ENCODE measurements around the gene NIPAL1.

NIPAL1 gene

GRCh38 chr4:48028696-48029095 lies 12.1 kb downstream of the NIPAL1 start:
- no peak for DNase-seq

DNA sequence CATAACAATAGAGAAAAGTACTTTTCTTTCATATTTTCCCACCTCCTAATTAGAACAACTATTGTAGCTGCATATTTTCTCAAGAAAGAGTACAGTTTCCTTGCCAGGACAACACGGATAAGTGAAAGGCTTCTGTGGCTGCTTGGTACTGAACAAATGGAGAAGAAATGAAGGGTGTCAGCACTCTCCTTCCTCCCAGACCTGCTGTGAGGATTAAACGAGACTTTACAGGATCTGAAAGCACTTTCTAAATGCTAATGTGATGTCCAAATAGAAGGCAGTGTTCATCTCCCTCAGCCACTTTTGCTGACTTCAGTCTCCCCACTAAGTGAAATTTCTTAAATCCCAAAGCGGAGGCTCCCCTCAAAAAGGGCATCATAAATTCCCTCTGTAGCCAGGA lies 13.9 kb downstream of the NIPAL1 start:
- no peak for DNase-seq

- DNase-seq = no peak
Observed at GRCh38 chr4:48031802-48032525, 15.4 kb downstream of the NIPAL1 start.

DNA sequence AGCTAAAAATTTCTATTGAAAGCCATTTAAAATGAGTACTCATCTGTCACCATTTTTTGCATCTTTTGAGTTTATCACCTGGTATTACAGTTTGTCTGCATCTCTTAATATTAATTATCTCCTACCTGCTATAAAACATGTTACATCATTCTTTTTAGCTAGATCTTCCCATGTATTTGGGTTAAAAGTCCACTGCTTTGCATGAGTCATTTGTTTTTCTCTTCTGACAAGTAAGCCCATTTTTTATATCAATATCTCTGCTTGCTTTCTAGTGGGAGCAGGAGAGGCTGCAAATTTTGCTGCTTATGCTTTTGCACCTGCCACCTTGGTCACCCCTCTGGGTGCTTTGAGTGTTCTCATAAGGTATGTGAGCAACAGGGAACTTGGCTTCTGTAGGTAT lies 16.1 kb downstream of the NIPAL1 start:
- no peak for DNase-seq

GRCh38 chr4:48033412-48033811 lies 16.8 kb downstream of the NIPAL1 start:
- no peak for DNase-seq

DNA sequence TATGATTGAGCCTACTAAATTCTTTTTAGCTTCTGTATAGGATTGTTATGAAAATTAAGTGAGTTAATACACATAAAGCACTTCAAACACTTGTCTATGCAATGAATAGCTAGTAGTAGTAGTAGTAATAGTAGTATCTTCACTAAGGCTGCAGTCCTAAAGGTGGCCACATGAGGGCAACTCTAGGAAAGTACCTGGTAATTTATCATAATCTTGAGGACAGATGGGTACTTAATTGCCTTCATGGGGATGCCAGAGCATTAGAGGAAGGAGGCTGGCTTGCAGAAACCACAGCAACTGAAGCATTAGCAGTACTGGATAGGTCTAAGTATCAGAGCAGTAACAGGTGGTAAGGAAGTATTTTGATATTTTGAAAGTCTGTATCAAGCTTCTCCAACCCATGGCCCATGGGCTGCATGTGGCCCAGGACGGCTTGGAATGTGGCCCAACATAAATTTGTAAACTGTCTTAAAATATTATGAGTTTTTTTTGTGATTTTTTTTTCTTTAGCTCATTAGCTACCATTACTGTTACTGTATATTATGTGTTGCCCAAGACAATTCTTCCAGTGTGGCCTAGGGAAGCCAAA lies 17.3 kb downstream of the NIPAL1 start:
- DNase-seq = no peak

DNA sequence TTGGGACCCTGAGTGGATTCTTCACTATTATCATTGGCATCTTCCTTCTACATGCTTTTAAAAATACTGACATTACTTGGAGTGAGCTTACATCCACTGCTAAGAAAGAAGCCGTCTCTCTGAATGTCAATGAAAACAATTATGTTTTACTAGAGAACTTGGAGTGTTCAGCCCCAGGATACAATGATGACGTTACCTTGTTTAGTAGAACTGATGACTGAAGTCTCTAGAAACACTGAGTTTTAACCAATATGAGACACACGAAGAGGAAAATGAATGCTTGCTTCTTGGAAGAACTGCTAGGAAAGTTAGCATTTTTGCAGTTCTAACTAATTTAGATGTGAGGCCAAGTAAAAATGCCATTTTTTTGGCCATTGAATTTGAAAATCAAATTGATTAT lies 19.4 kb downstream of the NIPAL1 start:
- no peak for DNase-seq

GRCh38 chr4:48037117-48037462 lies 20.5 kb downstream of the NIPAL1 start:
- no peak for DNase-seq

DNA sequence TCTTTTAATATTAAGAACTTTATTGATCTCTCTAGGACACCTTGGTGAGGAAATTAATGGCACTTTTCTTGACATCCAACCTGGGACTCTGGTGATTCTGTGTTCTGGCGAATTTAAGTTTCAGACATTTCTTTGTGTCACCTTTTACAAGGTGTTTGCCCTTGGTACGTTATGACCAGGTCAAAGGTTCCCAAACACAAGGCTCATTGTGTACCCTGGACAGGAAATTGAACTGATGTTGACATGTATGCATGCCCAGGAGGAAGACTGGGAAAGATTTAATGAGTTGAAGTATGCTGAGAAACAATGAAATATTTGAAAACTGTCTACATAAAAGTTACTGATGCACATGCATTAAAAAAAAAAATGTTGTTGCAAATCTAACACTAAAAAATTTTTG lies 22.1 kb downstream of the NIPAL1 start:
- DNase-seq = no peak

- DNase-seq = no peak
Observed at GRCh38 chr4:48039561-48039960, 23.0 kb downstream of the NIPAL1 start.

GRCh38 chr4:48041535-48042137 lies 25.1 kb downstream of the NIPAL1 start:
- DNase-seq = no peak

GRCh38 chr4:48042979-48043461 lies 26.4 kb downstream of the NIPAL1 start:
- DNase-seq = no peak

DNA sequence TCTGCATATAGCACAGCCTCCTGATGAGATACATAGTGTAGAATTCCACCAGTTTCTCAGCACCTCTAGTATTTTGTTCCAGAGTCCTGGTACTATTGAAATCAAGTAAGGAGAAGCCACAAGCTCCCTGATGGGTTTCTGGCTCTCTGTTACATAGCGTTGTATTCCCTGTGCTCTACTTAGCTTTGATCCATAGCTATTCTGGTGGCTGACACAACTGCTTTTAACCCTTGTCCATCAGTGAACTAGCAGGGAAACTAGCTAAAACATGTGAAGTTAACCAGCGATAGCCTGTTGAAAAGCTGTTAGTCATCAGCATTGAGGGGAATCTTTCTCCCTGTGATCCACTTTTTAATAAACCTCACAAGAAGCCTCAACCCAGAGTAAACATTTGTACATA lies 26.9 kb downstream of the NIPAL1 start:
- no peak for DNase-seq

- no peak for DNase-seq
Observed at GRCh38 chr4:48044298-48044697, 27.7 kb downstream of the NIPAL1 start.

DNA sequence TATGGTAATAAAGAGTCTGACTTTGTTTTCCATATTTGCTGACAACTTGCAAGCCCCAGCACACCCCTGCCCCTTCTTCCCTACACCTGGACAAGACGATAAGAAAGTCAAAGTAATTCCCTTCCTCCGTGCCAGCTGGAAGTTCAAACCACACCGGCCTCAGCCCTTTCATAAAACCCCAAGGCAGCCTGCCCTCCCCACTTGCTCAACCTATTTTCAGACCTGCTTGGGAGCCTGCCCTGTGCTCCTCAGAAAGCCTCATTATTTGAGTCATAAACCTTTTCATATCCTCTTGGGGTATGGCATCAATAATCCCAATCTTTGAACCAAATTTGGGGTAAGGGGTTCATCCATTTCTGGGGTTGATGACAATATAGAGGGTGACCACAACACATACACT lies 29.5 kb downstream of the NIPAL1 start:
- DNase-seq = no peak

DNA sequence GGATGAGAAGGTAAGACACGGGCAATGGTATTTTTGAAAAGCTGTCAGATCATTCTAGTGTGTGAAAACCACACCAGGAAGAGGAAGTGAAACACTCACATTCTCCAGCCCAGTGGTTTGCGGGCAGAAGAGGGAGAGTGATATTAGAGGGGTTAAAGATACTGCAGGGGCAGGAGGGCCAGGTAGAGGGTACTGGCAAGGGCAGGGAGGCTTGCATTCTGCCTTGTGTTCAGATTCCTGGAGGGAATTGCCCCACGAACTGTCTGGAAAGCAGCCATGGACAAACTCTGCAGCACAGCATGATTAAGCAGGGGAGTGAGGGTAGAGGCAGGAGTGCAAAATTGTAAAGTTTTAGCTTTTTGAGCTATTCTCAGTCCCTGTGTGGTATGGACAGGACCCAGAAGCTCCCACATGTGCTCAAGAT lies 30.9 kb downstream of the NIPAL1 start:
- DNase-seq = no peak

- peak; percentile 51 for DNase-seq
Observed at GRCh38 chr4:48047896-48048295, 31.3 kb downstream of the NIPAL1 start.

DNA sequence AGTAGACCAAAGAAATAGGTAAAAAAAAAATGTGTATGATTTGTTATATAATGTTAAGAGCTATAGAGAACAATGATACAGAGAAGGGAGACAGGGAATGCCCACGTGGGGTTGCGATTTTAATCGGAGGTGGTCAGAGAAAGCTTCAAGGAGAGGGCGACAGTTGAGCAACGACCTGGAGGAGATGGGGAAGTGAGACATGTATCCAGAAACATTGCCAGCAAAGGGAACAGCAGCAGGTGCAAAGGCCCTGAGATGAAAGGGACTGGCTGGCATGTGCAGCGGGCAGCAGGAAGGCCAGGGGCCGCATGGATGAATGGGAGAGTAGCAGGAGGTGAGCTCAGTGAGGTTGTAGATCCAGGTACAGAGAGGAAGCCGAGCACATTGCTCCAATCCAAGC lies 32.9 kb downstream of the NIPAL1 start:
- DNase-seq = no peak

- DNase-seq = no peak
Observed at GRCh38 chr4:48051078-48051477, 34.5 kb downstream of the NIPAL1 start.

GRCh38 chr4:48058617-48059530 lies 42.3 kb downstream of the NIPAL1 start:
- DNase-seq = no peak

GRCh38 chr4:48064349-48064748 lies 47.8 kb downstream of the NIPAL1 start:
- DNase-seq = no peak

DNA sequence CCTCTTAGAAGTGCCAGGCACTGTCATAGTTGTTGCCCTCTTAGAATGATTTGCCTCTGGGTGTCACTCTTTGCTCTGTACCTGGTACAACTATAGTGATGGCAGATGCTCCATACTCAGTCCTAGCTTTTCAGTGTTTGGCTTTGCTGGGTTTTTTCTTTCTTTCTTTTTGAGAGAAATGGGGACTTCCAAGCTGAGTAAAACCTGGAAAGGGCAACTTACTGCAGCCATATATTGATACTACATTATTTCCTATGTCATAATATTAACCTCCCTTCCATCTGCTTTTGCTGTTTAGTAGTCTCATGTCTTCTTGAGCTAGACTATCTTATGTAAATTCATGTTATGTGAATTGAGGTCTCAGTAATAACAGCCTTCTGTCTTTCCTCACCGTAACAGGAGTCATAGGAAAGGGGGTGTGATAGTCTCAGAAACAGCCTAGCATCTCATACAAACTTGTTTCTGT lies 49.0 kb downstream of the NIPAL1 start:
- DNase-seq = no peak

DNA sequence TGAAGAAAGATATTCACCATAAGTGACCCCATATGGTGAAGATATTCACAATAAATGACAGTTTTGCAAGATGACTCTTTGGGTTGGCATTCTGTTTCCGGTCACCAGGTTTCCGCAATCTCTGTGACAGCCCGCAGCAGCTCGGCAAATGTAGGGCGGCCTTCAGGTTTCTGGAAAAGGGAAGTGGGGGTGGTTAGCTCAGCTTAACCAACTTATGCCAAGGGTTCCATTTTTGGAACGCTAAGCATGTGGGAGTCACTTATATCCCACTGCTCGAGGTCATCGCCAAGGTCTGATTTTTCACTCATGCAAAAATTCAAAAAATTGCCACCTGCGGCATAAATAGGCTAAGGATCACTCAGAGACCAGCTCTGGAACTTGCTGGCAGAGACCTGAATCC lies 51.0 kb downstream of the NIPAL1 start:
- DNase-seq = no peak
